GM21786 (cell line): ENCODE data around the gene WDR62.

Source experiments
- ATAC-seq: cut with Tn5 transposase; IDR thresholded peaks from one replicate; pipeline ENCODE4 v1.9.1; 2021; ENCODE audit not compliant: unreplicated experiment

Gene WDR62

GRCh38 chr19:36073121-36073876 lies 18.6 kb downstream of the WDR62 start:
- ATAC-seq: no peak

GRCh38 chr19:36079389-36079945 lies 24.8 kb downstream of the WDR62 start:
- ATAC-seq: no peak

- ATAC-seq: no peak
Observed at GRCh38 chr19:36081385-36081784, 26.7 kb downstream of the WDR62 start.

GRCh38 chr19:36081894-36082293 lies 27.2 kb downstream of the WDR62 start:
- no peak for ATAC-seq

GRCh38 chr19:36082916-36083315 lies 28.2 kb downstream of the WDR62 start:
- ATAC-seq: no peak

- no peak for ATAC-seq
Observed at GRCh38 chr19:36084231-36085009, 29.7 kb downstream of the WDR62 start.

- no peak for ATAC-seq
Observed at GRCh38 chr19:36086326-36086725, 31.6 kb downstream of the WDR62 start.

GRCh38 chr19:36089847-36090246 lies 35.1 kb downstream of the WDR62 start:
- no peak for ATAC-seq

GRCh38 chr19:36090910-36091695 lies 36.4 kb downstream of the WDR62 start:
- no peak for ATAC-seq

GRCh38 chr19:36092566-36092965 lies 37.9 kb downstream of the WDR62 start:
- ATAC-seq: no peak

- ATAC-seq: no peak
Observed at GRCh38 chr19:36093146-36093662, 38.5 kb downstream of the WDR62 start.

GRCh38 chr19:36093687-36094086 lies 39.0 kb downstream of the WDR62 start:
- no peak for ATAC-seq

- ATAC-seq: no peak
Observed at GRCh38 chr19:36097036-36097435, 42.3 kb downstream of the WDR62 start.

GRCh38 chr19:36099166-36099785 lies 44.6 kb downstream of the WDR62 start:
- ATAC-seq: no peak

GRCh38 chr19:36100476-36100875 lies 45.8 kb downstream of the WDR62 start:
- no peak for ATAC-seq

GRCh38 chr19:36101550-36102327 lies 47.0 kb downstream of the WDR62 start:
- ATAC-seq: no peak

- no peak for ATAC-seq
Observed at GRCh38 chr19:36103040-36103626, 48.4 kb downstream of the WDR62 start.

- ATAC-seq: no peak
Observed at GRCh38 chr19:36103842-36104552, 49.3 kb downstream of the WDR62 start.

- ATAC-seq: no peak
Observed at GRCh38 chr19:36106441-36106840, 51.7 kb downstream of the WDR62 start.
